Lower leg skin (tissue), 3 donors: ENCODE measurements around the gene RAD1.

Experiments used
- CTCF ChIP-seq, 3 donors: fragments of 450-650 bp; IDR thresholded peaks; one replicate each; pipeline ENCODE4 v1.5.1; 2016; ENCODE audit warnings: antibody characterized with exemption in 3 of 3, mild to moderate bottlenecking in 3 of 3, moderate library complexity in 2 of 3
- POLR2A ChIP-seq, 2 donors: fragments of 450-650 bp; IDR thresholded peaks; one replicate each; pipeline ENCODE4 v1.6.1; 2016 to 2017; ENCODE audit warnings: antibody characterized with exemption in 2 of 2, mild to moderate bottlenecking in 1 of 2, moderate library complexity in 1 of 2

GRCh38 chr5:34897646-34898045 lies 17.7 kb downstream of the RAD1 start:
- TF ChIP-seq CTCF (IDR thresholded peaks at IDR 0.05) (no peak), POLR2A (IDR thresholded peaks at IDR 0.05) (no peak)
